ENCODE data around the gene CASKIN2. TPM values are rescaled to one million over a fixed set of nuclear protein-coding genes. Genes with fewer than 3 reads are reported as not detected.

The CASKIN2 gene
- total RNA-seq, 1 donor from 2014 or later: 34.3 TPM

DNA sequence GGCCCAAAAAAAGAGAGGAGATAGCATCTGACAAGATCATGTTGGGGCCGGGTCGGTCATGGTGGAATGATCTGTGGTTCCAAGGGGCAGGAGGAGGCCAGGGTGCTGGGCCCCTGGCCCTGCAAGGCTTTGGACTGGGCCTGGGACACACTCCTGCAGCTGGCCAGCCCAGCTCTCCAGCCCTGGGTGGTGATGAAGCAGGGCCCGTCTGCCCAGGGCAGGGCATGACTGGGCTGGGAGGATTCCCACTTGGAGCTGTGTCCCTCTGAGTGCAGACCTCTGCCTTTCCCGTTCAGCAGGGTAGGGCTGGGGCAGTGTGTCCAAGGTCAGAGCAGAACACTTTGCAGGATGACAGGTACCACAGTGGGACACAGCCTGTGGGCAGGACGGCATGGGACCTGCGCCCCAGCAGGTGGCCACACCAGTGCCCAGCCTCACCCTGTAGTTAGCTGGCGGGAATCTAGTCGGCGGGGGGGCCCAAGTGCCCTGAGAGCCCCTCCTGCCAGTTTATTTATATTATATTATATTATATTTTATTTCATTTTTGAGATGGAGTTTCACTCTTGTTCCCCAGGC, 44.7 kb upstream of the CASKIN2 start:
- intact Hi-C loops (cut with micrococcal nuclease): no loop called here
- Histone ChIP-seq H3K36me3 (peaks cover 9% of the 10 kb centered on the region), H3K27me3 (ENCODE audit: low read depth) (no peaks in the 10 kb centered on the region), H3K27ac (replicated peaks) (no peak overlapping the region), H3K4me3 (no peak overlapping the region), H3K9me3 (replicated peaks) (no peaks in the 10 kb centered on the region), H3K4me1 (no peaks in the 10 kb centered on the region)
- TF ChIP-seq, protein P1, sequence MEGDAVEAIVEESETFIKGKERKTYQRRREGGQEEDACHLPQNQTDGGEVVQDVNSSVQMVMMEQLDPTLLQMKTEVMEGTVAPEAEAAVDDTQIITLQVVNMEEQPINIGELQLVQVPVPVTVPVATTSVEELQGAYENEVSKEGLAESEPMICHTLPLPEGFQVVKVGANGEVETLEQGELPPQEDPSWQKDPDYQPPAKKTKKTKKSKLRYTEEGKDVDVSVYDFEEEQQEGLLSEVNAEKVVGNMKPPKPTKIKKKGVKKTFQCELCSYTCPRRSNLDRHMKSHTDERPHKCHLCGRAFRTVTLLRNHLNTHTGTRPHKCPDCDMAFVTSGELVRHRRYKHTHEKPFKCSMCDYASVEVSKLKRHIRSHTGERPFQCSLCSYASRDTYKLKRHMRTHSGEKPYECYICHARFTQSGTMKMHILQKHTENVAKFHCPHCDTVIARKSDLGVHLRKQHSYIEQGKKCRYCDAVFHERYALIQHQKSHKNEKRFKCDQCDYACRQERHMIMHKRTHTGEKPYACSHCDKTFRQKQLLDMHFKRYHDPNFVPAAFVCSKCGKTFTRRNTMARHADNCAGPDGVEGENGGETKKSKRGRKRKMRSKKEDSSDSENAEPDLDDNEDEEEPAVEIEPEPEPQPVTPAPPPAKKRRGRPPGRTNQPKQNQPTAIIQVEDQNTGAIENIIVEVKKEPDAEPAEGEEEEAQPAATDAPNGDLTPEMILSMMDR (IDR thresholded peaks at IDR 0.05; ENCODE audit: borderline replicate concordance): no peak
- DNase-seq: no peak

DNA sequence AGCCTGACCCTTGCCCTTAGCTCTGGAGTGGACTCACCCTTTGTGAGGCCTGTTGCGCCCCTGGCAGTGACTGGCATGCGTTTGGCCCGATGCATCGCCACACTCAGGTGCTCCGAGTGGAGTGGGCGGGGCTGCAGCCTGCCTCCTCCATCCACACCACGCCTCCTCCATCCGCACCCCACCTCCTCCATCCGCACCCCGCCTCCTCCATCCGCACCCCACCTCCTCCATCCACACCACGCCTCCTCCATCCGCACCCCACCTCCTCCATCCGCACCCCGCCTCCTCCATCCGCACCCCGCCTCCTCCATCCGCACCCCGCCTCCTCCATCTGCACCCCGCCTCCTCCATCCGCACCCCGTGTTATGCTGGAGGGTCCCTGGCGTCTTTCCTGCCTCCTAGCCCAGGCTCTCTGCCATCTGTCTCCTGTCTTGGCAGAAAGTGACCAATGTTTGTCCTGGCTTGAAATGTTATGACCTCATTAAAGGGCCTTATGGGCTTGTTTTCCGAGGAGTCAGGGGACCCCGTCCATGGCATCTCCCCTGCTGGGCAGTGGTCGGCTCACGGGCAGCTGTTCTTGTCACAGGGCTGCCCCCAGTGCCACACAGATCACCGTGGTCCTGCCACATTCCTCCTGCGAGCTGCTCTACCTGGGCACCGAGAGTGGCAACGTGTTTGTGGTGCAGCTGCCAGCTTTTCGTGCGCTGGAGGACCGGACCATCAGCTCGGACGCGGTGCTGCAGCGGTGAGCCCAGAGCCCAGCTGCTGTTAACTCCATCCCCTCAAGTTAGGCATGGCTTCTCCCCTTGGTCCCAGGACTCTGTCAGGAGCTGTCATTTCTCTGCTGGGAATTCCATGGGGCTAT, 43.6 kb upstream of the CASKIN2 start:
- H3K9me3 ChIP-seq (replicated peaks): no peaks in the 10 kb centered on the region
- no peak overlapping the region for H3K4me3 ChIP-seq
- no peaks in the 10 kb centered on the region for H3K27me3 ChIP-seq (ENCODE audit: low read depth)
- intact Hi-C loops (cut with micrococcal nuclease): no loop called here
- DNase-seq: no peak
- H3K27ac ChIP-seq (replicated peaks): no peak overlapping the region
- no peaks in the 10 kb centered on the region for H3K4me1 ChIP-seq
- TF ChIP-seq, protein P1 (IDR thresholded peaks at IDR 0.05; ENCODE audit: borderline replicate concordance): no peak
- H3K36me3 ChIP-seq: peaks cover 3% of the 10 kb centered on the region

DNA sequence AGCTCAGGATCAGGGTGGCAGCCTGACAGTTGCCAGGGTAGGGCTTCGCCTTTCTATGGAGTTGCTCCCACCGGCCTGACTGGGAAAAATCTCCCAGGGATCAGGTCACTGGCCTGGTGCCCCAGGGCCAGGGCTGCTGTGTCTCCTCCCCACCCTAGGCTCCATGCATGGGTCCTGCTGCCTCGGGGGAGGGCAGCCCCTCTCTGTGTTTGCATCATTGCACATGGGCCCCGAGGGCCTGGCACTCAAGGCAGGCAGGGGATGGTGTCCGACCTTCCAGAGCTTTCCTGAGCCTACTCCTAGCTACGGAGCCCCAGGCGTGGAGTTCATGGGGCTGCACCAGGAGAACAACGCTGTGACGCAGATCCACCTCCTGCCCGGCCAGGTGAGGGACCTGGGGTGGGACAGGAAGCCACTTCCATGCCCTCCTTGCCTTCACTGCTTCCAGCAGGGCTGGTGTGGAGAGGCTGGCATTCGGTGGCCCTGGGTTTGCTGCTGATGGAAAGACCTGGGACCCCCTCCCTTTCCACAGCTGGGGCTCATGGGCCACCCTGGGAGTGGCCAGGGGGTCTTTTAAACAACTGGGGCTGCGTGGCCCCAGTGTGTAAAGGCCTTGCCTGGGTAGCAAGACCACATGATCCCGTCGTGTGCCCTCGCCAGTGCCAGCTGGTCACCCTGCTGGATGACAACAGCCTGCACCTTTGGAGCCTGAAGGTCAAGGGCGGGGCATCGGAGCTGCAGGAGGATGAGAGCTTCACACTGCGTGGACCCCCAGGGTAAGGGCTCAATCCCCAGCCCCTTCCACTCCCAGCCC, 42.7 kb upstream of the CASKIN2 start:
- no peak for DNase-seq
- H3K36me3 ChIP-seq: no peaks in the 10 kb centered on the region
- H3K27me3 ChIP-seq (ENCODE audit: low read depth): no peaks in the 10 kb centered on the region
- intact Hi-C loops (cut with micrococcal nuclease): no loop called here
- H3K27ac ChIP-seq (replicated peaks): no peak overlapping the region
- H3K4me1 ChIP-seq: peaks cover 2% of the 10 kb centered on the region
- TF ChIP-seq, protein P1 (IDR thresholded peaks at IDR 0.05; ENCODE audit: borderline replicate concordance): no peak
- no peak overlapping the region for H3K4me3 ChIP-seq
- no peaks in the 10 kb centered on the region for H3K9me3 ChIP-seq (replicated peaks)

DNA sequence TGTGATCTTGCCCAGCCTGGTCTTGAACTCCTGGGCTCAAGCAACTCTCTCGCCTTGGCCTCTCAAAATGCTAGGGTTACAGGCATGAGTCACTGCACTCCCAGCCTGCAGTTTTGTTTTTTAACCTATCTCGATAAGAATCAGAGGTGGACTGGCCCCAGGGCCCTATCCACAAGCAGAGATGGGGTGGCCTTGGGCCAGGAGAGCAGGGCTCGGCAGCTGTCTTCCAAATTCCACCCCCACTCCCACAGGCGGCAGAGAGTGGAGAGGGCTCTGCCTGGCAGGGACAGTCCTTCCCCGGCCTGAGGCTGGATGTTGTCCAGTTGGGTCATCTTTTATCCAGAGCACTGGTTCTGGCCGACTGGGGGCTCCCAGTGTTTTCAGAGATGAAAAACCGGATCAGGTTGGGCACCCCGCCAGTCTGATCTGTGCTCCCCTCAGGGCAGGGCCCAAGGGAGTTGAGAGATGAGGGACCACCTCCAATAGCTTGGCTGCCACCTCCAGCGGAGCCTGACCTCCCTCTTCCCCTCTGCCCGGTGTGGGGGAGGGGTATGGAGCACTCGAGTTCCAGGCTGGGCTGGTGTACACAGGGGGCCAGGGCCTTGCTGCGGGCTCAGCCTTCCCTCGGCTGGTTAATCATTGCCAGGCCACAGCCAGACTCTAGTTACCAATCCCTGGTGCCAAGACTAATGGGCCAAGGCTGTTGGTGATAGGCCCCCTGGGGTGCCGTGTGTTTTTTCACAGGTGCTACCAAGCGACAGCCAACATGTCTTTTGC, 41.9 kb upstream of the CASKIN2 start:
- H3K9me3 ChIP-seq (replicated peaks): no peaks in the 10 kb centered on the region
- peaks cover 4% of the 10 kb centered on the region for H3K4me1 ChIP-seq
- no peak for DNase-seq
- H3K36me3 ChIP-seq: no peaks in the 10 kb centered on the region
- no peak overlapping the region for H3K4me3 ChIP-seq
- H3K27ac ChIP-seq (replicated peaks): no peak overlapping the region
- no peaks in the 10 kb centered on the region for H3K27me3 ChIP-seq (ENCODE audit: low read depth)
- intact Hi-C loops (cut with micrococcal nuclease): no loop called here
- TF ChIP-seq, protein P1 (IDR thresholded peaks at IDR 0.05; ENCODE audit: borderline replicate concordance): no peak

DNA sequence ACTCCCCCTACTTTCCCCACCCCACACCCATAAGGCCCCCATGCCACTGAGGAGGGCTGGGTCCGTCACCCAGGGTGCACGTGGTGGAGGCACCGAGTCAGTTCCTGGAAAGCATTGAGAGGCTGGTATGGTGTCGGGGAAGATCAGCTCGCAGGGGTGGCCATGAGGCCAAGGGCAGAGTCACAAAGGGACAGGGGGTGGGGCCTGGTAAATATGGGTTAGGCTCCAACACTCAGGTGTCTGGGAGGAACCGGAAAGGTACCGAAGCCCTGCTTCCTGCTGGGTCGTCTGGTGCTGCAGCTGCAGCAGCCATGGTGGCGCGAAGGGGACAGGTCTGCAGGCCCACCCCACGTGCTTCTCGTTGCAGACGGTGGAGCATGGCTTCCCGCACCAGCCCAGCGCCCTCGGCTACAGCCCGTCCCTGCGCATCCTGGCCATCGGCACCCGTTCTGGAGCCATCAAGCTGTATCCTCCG, 40.4 kb upstream of the CASKIN2 start:
- no peaks in the 10 kb centered on the region for H3K36me3 ChIP-seq
- intact Hi-C loops (cut with micrococcal nuclease): no loop called here
- H3K4me1 ChIP-seq: peaks cover 4% of the 10 kb centered on the region
- no peak for DNase-seq
- no peaks in the 10 kb centered on the region for H3K9me3 ChIP-seq (replicated peaks)
- H3K27me3 ChIP-seq (ENCODE audit: low read depth): no peaks in the 10 kb centered on the region
- no peak overlapping the region for H3K4me3 ChIP-seq
- no peak overlapping the region for H3K27ac ChIP-seq (replicated peaks)
- TF ChIP-seq, protein P1 (IDR thresholded peaks at IDR 0.05; ENCODE audit: borderline replicate concordance): no peak
